GM20431 (cell line): ENCODE results near the gene BTNL9.
"Not testable (repeated sequence)": the region's sequence is repeated elsewhere in the genome, so short reads cannot be mapped to it uniquely, and the experiment has no call there.

Source experiments
- in situ Hi-C: fragments of 300-500 bp; cut with MseI, MboI; formaldehyde crosslinking; loops from one replicate; pipeline ENCODE4 v1.15.0; 2020; ENCODE audit warnings: low sequenced_read_pairs; ENCODE audit not compliant: unreplicated experiment

The BTNL9 gene

DNA sequence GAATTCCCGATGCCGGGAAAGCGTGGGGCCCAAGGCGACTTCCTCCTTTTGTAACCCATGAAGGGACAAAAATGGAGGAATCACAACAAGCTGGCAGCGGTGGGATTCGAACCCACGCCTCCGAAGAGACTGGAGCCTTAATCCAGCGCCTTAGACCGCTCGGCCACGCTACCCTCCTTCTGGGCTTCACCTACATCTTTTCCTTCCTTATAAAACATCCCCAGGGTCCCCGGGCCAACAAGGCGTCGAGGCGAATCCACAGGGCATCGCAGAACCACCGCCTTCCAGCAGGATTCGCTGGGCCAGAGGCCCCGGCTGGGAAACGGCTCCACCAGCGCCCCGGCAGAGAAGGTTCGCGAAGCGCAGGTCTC, 57.3 kb downstream of the BTNL9 start:
- in situ Hi-C loops: not testable (repeated sequence)

GRCh38 chr5:181097759-181098491, 57.9 kb downstream of the BTNL9 start:
- in situ Hi-C loops: not testable (repeated sequence)

DNA sequence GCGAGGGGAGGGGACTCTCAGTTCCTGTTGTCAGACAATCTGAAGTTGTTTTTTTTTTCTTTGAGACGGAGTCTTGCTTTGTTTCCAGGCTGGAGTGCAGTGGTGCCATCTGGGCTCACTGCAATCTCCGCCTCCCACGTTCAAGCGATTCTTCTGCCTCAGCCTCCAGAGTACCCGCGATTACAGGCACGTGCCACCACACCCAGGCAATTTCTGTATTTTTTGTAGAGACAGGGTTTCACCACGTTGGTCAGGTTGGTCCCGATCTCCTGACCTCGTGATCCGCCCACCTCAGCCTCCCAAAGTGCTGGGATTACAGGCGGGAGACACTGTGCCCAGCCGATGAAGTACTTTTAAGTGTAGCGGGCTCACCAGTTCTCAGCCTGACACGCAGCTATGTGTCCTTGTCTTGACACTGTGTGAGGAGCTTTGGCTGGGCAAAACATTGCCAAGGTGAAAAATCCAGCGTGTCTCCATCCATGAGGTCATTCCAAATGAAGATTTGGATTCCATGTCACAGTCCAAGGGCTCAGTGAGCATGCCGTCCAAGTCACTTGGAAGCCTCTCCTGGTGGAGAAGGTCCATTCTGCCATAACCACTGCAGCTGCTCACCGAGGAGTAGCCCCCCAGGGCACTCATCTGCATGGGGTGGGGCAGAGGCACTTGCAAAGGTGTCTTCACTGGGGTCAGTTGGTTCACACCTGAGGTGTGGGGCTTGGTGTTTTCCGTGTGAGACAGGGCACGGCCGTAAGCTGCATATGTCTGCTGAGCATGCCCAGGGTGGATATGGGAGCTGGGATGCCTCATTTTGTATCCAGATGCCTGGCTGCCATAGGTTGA, 58.9 kb downstream of the BTNL9 start:
- in situ Hi-C loops: no loop called here

- in situ Hi-C loops: no loop called here
These were observed 59.6 kb downstream of the BTNL9 start for GRCh38 chr5:181099602-181100086.

DNA sequence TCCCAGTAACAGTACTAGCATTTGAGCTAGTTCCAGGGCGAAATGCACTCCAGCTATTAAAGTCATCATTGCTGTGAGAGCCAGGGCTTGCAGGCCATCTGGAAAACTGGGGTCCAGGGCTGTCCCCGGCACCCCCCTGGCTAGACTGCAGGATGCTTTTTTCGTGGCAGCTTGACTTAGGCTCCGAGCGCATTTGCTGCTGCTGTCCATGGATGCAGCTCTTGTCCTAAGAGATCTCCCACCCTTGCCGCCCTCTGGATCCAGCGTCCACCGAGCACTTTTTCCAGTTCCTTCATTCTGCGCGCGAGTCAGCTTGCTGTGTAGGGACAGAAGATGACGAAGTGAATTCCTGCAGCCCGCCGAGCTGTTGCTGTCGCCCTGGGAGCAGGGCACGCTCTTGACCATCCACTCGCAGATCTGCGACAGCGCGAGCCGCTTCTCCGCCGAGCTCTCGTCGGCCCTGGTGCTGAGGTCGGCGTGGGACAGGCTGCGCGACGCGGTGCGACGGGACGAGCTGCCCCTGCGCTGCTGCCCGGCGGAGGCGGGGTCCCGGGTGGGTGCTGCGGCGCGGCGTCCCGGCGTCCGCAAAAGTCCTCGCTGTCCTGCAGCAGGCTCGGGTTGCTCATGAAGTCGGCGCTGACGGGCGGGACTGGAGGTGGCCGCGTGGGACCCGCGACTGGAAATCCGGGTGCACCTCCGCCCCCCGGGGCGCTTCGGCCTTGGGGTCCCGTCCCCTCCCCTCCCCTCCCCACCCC, 60.2 kb downstream of the BTNL9 start:
- in situ Hi-C loops: no loop called here

DNA sequence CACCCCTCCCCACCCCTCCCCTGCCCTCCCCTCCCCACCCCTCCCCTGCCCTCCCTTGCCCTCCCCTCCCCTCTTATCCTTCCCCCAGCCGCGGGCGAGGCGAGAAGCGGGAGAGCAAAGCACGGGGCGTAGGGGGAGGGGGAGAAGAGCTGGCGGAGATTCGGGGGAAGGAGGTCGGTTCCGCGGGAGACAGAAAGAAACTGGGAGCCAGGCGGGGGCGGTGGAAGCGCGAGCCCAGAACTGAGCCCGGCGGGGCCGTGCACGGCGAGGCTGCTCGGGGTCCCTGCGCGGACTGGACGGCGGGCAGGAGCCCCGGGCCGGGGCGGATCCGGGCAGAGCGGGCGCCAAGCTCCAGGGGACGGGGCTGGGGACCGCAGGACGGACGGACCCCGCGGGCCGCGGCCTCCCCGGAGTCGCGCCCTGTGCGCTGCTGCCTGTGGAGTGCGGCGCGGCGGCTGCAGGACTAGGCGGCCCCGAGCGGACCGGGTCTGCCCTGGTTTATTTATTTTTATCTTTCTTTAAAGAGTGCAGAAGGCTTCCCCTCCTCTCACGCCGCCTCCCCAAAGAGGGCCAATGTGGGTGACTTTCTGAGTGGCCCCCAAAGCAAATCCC, 61.1 kb downstream of the BTNL9 start:
- in situ Hi-C loops: not testable (repeated sequence)

- in situ Hi-C loops: not testable (repeated sequence)
These were observed 62.0 kb downstream of the BTNL9 start for GRCh38 chr5:181101930-181102674.

- in situ Hi-C loops: not testable (repeated sequence)
These were observed 64.1 kb downstream of the BTNL9 start for GRCh38 chr5:181104259-181104568.

- in situ Hi-C loops: not testable (repeated sequence)
These were observed 64.7 kb downstream of the BTNL9 start for GRCh38 chr5:181104606-181105390.

DNA sequence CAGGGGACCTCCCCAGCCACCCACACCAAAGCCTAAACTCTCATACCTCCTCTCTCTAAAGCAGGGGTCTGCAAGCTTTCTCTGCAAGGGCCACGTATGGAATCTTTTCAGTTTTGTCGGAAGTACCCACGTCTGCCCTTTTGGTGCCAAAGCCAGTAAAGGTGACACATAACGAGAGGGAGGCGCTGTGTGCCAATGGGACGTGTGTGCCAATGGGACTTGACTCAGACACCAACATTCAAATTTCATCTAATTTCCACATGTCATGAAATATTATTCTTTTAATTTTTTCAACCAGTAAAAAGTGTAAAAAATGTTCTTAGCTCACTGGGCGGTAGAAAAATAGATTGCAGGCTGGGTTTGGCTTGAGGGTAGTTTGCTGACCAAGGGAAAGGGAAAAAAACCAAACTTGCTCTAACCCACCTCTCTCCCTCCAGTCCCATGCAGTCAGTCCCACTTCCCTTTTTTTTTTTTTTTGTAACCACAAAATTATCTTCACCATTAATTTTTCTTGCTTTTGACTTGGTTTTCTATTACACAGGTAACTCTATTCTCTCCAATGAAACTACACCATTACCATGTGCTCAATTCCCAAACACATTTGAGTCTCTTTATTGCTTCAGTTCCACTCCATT, 65.4 kb downstream of the BTNL9 start:
- in situ Hi-C loops: no loop called here

DNA sequence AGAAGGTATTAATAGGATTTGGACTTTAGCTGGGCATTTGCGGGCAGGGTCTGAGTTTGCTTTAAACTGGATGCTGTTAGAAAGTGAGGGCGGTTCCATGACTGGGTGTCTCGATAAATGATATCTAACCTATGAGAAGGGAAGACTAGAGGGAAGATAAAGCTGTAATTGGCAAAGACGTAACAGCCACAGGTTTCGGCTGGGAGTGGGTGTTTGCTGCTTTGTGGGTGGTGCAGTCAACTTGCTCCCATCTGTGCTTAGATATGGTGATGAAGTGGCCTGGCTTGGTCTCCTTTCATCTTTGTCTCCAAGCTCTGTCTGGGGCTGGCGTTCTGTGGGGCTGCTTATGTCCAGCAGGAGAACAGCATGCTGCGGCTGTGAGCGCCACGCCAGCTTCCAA, 67.6 kb downstream of the BTNL9 start:
- in situ Hi-C loops: no loop called here

DNA sequence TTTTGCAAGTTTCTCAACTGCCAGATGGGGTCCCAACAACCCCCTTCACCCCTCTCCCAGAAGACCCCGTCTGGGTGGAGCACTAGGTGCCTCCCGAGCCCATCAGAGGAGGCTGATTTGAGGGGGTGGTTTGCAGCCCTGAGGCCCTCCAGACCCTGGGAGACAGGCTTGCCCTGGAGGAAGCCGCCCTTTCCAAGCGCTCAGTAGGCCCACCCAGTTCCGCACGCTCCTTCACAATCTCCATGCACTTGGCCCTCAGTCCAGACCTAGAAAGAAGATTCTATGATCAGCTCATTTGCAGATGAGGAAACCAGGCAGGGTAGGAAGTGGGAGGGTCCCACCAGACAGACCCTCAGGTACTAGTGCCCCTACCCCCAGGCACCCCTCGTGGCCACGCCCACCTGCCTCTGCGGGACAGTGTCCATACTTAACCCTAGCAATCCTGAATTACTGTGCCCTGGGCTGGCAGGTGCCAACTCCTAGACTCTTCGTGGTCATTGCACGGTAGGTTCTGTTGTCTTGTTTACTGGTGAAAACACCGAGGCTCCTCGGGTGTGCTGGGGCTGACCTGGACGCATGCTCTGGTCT, 68.6 kb downstream of the BTNL9 start:
- in situ Hi-C loops: no loop called here

GRCh38 chr5:181109489-181110013, 69.5 kb downstream of the BTNL9 start:
- in situ Hi-C loops: no loop called here

DNA sequence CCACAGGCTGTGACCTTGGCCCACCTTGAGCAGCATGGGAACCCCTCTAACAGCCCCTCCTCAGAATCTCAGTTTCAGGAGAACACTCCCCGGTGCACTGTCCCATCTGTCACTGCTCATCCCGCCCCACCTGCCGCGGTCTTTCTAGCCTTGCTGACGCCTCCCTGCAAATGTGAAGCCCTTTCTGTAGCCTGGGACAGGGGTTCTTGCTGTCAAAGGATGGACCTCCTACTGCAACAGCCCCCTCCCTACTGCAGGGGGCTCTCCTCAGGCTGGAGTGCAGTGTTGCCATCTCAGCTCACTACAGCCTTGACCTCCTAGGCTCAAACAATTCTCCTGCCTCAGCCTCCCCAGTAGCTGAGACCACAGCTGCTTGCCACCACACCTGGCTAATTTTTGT, 70.9 kb downstream of the BTNL9 start:
- in situ Hi-C loops: no loop called here
